Peyer's patch (tissue), 4 donors: Measurements from ENCODE around the gene CYP4X1.

Experiments used
- CTCF ChIP-seq, 6 experiments: fragments of 450-650 bp in 4 of 6; fragments of 200-600 bp in 2 of 6; sonication (generic) in 1 of 6; IDR thresholded peaks; one replicate each; pipeline ENCODE4 v1.5.1; 2017 to 2019; ENCODE audit warnings: antibody characterized with exemption in 6 of 6, mild to moderate bottlenecking in 3 of 6, moderate library complexity in 1 of 6
- POLR2A ChIP-seq, 2 donors: fragments of 450-650 bp; IDR thresholded peaks; one replicate each; pipeline ENCODE4 v1.5.1; 2017; ENCODE audit warnings: antibody characterized with exemption in 2 of 2, mild to moderate bottlenecking in 2 of 2, moderate library complexity in 2 of 2

GRCh38 chr1:47067097-47067594, 43.7 kb downstream of the CYP4X1 start, which contains the start of gene CYP4Z1:
- no peak for TF ChIP-seq CTCF (IDR thresholded peaks at IDR 0.05)
- TF ChIP-seq POLR2A (IDR thresholded peaks at IDR 0.05) = no peak
